ENCODE data around the gene FOXJ3. TPM values are rescaled to one million over a fixed set of nuclear protein-coding genes. Genes with fewer than 3 reads are reported as not detected.

Gene FOXJ3
- total RNA-seq, 4 donors from 2014 or later = 39.4 to 81.0 (median 56.3) TPM

DNA sequence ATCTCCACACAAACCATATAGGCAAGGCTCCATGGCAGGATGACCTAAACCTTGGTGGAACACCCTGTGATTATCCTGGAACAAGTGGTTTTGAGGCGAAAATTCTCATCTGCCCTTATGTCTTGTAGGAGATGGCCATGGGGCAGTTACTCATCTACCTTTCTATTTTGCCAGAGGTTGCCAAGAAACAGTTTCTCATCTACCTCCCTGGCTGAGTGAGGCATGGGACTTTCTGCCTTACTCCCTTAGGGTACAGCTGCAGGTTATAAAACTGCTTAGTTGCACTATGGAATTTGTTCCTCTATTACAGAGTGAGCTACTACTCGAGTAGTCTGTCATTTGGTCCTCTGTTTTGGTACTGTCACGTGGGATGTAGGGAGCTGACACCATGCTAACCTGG, 139.2 kb downstream of the FOXJ3 start:
- Histone ChIP-seq H3K36me3 (peaks cover 0 to 40% of the 10 kb centered on the region in 2 donors), H3K4me3 (no peak overlapping the region), H3K27me3 (no peaks in the 10 kb centered on the region), H3K27ac (no peak overlapping the region), H3K9me3 (no peaks in the 10 kb centered on the region), H3K4me1 (no peaks in the 10 kb centered on the region)
- in situ Hi-C loops (cut with MboI; ENCODE audit: low sequenced_read_pairs in 4 of 4) (no loop called here), intact Hi-C loops (cut with DNase I; ENCODE audit: low total_unique reads) (no loop called here)
- ATAC-seq = no peak
- no peak for DNase-seq
- no peak for TF ChIP-seq POLR2A (IDR thresholded peaks at IDR 0.05)
- TF ChIP-seq, protein P1, sequence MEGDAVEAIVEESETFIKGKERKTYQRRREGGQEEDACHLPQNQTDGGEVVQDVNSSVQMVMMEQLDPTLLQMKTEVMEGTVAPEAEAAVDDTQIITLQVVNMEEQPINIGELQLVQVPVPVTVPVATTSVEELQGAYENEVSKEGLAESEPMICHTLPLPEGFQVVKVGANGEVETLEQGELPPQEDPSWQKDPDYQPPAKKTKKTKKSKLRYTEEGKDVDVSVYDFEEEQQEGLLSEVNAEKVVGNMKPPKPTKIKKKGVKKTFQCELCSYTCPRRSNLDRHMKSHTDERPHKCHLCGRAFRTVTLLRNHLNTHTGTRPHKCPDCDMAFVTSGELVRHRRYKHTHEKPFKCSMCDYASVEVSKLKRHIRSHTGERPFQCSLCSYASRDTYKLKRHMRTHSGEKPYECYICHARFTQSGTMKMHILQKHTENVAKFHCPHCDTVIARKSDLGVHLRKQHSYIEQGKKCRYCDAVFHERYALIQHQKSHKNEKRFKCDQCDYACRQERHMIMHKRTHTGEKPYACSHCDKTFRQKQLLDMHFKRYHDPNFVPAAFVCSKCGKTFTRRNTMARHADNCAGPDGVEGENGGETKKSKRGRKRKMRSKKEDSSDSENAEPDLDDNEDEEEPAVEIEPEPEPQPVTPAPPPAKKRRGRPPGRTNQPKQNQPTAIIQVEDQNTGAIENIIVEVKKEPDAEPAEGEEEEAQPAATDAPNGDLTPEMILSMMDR (IDR thresholded peaks at IDR 0.05 in 4 of 5, conservative IDR thresholded peaks at IDR 0.05 in 1 of 5) = no peak

- in situ Hi-C loops (cut with MboI; ENCODE audit: low sequenced_read_pairs in 4 of 4) (no loop called here), intact Hi-C loops (cut with DNase I; ENCODE audit: low total_unique reads) (no loop called here)
- TF ChIP-seq, protein P1 (IDR thresholded peaks at IDR 0.05 in 4 of 5, conservative IDR thresholded peaks at IDR 0.05 in 1 of 5) = no peak
- no peak for TF ChIP-seq POLR2A (IDR thresholded peaks at IDR 0.05)
- Histone ChIP-seq H3K9me3 (no peaks in the 10 kb centered on the region), H3K4me1 (no peaks in the 10 kb centered on the region), H3K36me3 (peaks cover 2 to 38% of the 10 kb centered on the region in 2 donors), H3K27me3 (no peaks in the 10 kb centered on the region), H3K27ac (no peak overlapping the region), H3K4me3 (no peak overlapping the region)
- ATAC-seq (no peak), DNase-seq (no peak)
These were observed 142.9 kb downstream of the FOXJ3 start for GRCh38 chr1:42192106-42192505.

DNA sequence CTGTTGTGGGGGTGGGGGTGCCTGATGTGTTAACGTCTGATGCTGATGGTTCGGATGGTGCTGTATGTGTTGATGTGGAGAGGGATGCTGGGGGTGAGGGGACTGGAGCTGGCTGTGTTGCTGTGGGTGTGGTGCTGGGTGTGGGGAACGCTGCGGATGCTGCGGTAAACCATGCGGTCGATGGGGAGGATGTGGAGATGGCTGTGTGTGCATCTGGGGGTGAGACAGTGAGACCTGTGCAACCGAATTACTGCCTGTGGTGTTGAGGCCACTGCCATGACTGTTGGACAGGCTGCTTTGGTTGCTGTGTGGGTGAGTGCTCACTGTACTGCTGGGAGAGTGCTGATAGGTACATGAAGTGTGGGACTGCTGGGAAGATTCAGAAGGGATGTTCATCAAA, 143.7 kb downstream of the FOXJ3 start:
- H3K4me1 ChIP-seq = no peaks in the 10 kb centered on the region
- ATAC-seq (no peak), DNase-seq (no peak)
- no peak overlapping the region for H3K4me3 ChIP-seq
- H3K9me3 ChIP-seq = no peaks in the 10 kb centered on the region
- H3K27ac ChIP-seq = no peak overlapping the region
- in situ Hi-C loops (cut with MboI; ENCODE audit: low sequenced_read_pairs in 4 of 4) (no loop called here), intact Hi-C loops (cut with DNase I; ENCODE audit: low total_unique reads) (no loop called here)
- H3K27me3 ChIP-seq = no peaks in the 10 kb centered on the region
- TF ChIP-seq, protein P1 (IDR thresholded peaks at IDR 0.05 in 4 of 5, conservative IDR thresholded peaks at IDR 0.05 in 1 of 5) = no peak
- peaks cover 2 to 36% of the 10 kb centered on the region in 2 donors for H3K36me3 ChIP-seq

DNA sequence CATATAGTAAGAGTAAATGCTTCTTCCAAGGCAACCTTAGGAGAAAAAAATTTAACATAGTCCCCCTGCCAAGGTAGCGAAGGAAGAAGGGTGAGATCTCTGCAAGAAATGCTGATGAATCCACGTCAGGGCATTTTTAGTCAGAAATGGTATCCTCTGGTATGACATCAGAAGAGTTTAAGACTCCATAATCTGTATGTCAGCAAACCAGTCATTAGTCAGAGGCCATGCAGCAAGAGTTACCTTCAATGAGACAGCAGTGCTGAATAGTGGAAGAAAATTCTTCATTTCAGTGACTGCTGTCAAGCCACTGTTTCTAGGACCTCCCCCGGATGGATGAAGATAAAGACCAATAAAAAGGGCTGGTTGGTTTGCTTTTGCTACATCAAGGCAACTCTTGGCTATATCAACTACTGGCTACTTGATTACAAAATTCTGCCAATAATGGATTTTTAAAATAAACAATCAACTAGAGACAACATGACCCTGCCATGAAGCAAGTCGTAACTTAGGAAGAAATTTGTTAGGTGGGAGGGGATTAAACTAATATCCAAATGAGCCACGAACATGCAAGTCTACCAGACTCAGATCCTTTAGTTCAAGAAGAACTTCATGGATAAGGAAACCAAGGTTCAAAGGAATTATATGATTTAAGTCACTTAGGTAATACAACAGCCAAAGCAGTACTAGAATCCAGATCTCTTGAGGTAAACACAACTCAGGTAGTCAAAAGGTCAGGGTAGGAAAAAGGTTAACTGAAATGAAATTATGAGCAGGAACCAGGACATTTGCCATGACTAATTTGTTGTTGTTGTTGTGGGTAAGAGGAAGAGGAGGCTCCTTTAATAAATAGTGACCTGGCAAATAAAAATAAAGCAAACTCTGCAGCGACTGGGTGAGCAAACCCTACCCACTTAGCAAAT, 144.8 kb downstream of the FOXJ3 start:
- in situ Hi-C loops (cut with MboI; ENCODE audit: low sequenced_read_pairs in 4 of 4) (no loop called here), intact Hi-C loops (cut with DNase I; ENCODE audit: low total_unique reads) (no loop called here)
- no peak overlapping the region for H3K27ac ChIP-seq
- TF ChIP-seq POLR2A (IDR thresholded peaks at IDR 0.05) = no peak
- TF ChIP-seq, protein P1 (IDR thresholded peaks at IDR 0.05 in 4 of 5, conservative IDR thresholded peaks at IDR 0.05 in 1 of 5) = no peak
- no peaks in the 10 kb centered on the region for H3K4me1 ChIP-seq
- no peaks in the 10 kb centered on the region for H3K9me3 ChIP-seq
- no peaks in the 10 kb centered on the region for H3K27me3 ChIP-seq
- peaks cover 2 to 41% of the 10 kb centered on the region in 2 donors for H3K36me3 ChIP-seq
- no peak overlapping the region for H3K4me3 ChIP-seq
- no peak for DNase-seq
- ATAC-seq = no peak
